Kidney (tissue), 14 donors: Measurements from ENCODE around the gene EIF4G1. TPM values are rescaled to one million over a fixed set of nuclear protein-coding genes. Genes with fewer than 3 reads are reported as not detected.

Experiments
- DNase-seq, 5 donors: peaks; one replicate each; pipeline ENCODE4 v3.0.0-alpha.2; 2013 to 2020
- FAIRE-seq: peaks from 2 replicates; lab custom pipeline; 2012; peaks lifted over from hg19 to GRCh38; lab: Jason Lieb, UNC
- H3K27ac ChIP-seq, 2 donors: one replicate each; pipeline ENCODE4 v1.7.0; 2013; ENCODE audit warnings: low read depth in 2 of 2, low read length in 2 of 2, inconsistent platforms in 1 of 2
- H3K27me3 ChIP-seq: one replicate; pipeline ENCODE4 v1.7.1; 2013; ENCODE audit warnings: low read length, inconsistent platforms; ENCODE audit not compliant: control insufficient read depth, insufficient read depth
- H3K36me3 ChIP-seq, 3 donors: one replicate each; pipeline versions ENCODE4 v1.7.0 to v1.7.1; 2013; ENCODE audit warnings: low read length in 3 of 3, control low read depth in 1 of 3, inconsistent platforms in 1 of 3; ENCODE audit not compliant: insufficient read depth in 3 of 3, control insufficient read depth in 2 of 3
- H3K4me1 ChIP-seq, 3 donors: one replicate each; pipeline versions ENCODE4 v1.7.0 to v1.7.1; 2013; ENCODE audit warnings: low read length in 3 of 3, inconsistent platforms in 1 of 3, low read depth in 1 of 3; ENCODE audit not compliant: control insufficient read depth in 2 of 3, insufficient read depth in 2 of 3
- H3K4me3 ChIP-seq, 3 donors: one replicate each; pipeline versions ENCODE4 v1.7.0 to v1.8.1; 2013; ENCODE audit warnings: low read length in 3 of 3, control low read depth in 1 of 3, inconsistent platforms in 1 of 3
- H3K9ac ChIP-seq, 3 donors: one replicate each; pipeline versions ENCODE4 v1.7.0 to v1.7.1; 2013; ENCODE audit warnings: low read length in 3 of 3, control low read depth in 1 of 3, inconsistent platforms in 1 of 3
- H3K9me3 ChIP-seq, 3 donors: one replicate each; pipeline versions ENCODE4 v1.7.0 to v1.7.1; 2013; ENCODE audit warnings: low read length in 3 of 3, control low read depth in 1 of 3, inconsistent platforms in 1 of 3; ENCODE audit not compliant: control insufficient read depth in 2 of 3, insufficient read depth in 1 of 3
- intact Hi-C: fragments of 100-400 bp; cut with DNase I; formaldehyde crosslinking; loops from one replicate; pipeline ENCODE4 v1.11.1; 2022
- polyA plus RNA-seq: library from polyadenylated mRNA; stranded (reverse); fragments of 350-450 nt; fragmentation: Illumina TruSeq; extraction: RNeasy Lipid Tissue Mini Kit (QIAGEN cat#74804); gene quantifications from one replicate; pipeline ENCODE4 v1.2.3, GENCODE V29; 2014; ENCODE audit warnings: low read depth, low replicate concordance; ENCODE audit not compliant: insufficient read depth
- total RNA-seq: library from RNA; stranded (reverse); fragmentation: NEBNext Ultra II Directional; extraction: Animal tissue kit (Norgen Biotek cat#: 25700); gene quantifications from one replicate; pipeline ENCODE4 v1.2.1, GENCODE V29; 2021
- TF ChIP-seq, protein P1 (sequence below): IDR thresholded peaks from 3 replicates; pipeline ENCODE4 v1.5.1; 2012; ENCODE audit warnings: mild to moderate bottlenecking, moderate library complexity, borderline replicate concordance; ENCODE audit not compliant: insufficient read depth; ENCODE audit errors: extremely low read depth
- donor health status: control.
- donor health status: control.
- donor health status: control.
- donor health status: control.
- donor health status: control.
- donor health status: DM: yes; HTN: yes; CAD: no.
- donor health status: Normal renal cell carcinoma (clear cell type).

The EIF4G1 gene
- total and polyA plus RNA-seq, 2 donors from 2014 or later = 118 to 327 TPM

DNA sequence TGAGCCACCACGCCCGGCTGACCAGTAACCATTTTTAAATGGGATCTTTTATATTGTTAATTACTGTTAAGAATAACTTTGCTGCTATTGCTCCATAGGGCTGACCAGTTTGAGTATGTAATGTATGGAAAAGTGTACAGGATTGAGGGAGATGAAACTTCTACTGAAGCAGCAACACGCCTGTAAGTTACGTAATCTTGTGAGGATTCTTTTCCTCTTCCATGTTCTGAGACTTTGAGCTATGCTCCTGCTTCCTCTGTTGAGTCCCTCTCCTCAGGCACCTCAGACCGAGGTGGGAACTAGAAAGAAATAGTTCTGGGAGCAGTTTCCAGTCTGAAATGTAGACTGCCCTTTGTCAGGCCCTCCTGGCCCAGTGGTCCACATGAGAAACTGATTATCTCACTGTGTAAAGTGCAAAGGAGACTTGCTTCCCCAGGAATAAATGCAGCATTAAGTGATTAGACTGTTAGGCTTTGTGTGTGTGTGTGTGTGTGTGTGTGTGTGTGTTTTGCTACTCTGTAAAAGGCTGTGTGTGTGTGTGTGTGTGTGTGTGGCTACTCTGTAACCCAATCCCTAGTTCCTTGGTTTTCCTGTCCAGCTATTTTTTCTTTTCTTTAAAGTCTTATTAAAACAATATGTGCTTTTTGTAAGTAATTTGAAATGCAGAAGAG lies 52.3 kb downstream of the EIF4G1 start:
- TF ChIP-seq, protein P1, sequence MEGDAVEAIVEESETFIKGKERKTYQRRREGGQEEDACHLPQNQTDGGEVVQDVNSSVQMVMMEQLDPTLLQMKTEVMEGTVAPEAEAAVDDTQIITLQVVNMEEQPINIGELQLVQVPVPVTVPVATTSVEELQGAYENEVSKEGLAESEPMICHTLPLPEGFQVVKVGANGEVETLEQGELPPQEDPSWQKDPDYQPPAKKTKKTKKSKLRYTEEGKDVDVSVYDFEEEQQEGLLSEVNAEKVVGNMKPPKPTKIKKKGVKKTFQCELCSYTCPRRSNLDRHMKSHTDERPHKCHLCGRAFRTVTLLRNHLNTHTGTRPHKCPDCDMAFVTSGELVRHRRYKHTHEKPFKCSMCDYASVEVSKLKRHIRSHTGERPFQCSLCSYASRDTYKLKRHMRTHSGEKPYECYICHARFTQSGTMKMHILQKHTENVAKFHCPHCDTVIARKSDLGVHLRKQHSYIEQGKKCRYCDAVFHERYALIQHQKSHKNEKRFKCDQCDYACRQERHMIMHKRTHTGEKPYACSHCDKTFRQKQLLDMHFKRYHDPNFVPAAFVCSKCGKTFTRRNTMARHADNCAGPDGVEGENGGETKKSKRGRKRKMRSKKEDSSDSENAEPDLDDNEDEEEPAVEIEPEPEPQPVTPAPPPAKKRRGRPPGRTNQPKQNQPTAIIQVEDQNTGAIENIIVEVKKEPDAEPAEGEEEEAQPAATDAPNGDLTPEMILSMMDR = no peak
- H3K36me3 ChIP-seq = peaks cover 7 to 34% (median 12%) of the 10 kb centered on the region in 3 donors
- DNase-seq (no peak), FAIRE-seq (no peak)
- no peak overlapping the region for H3K9ac ChIP-seq
- no peaks in the 10 kb centered on the region for H3K27me3 ChIP-seq
- intact Hi-C loops = no loop called here
- peaks cover 0 to 4% (median 3%) of the 10 kb centered on the region in 3 donors for H3K4me1 ChIP-seq
- no peak overlapping the region for H3K27ac ChIP-seq
- no peak overlapping the region for H3K4me3 ChIP-seq
- no peaks in the 10 kb centered on the region for H3K9me3 ChIP-seq

DNA sequence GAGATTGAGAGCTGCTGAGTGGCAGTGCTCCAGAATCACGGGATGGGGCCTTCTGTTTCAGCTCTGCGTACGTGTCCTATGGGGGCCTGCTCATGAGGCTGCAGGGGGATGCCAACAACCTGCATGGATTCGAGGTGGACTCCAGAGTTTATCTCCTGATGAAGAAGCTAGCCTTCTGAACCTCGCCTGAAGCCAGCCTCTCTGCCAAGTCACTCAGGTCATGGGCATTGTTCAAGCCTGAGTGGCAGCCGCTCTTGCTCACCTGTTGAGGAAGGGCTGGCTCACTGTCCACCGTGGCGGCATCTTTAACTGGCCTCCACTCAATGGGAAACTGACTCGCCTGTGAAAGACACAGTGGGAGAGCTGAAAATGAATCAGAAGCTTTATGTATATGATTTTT lies 53.7 kb downstream of the EIF4G1 start:
- Histone ChIP-seq H3K4me3 (no peak overlapping the region), H3K9me3 (no peaks in the 10 kb centered on the region), H3K36me3 (peaks cover 7 to 34% (median 12%) of the 10 kb centered on the region in 3 donors), H3K4me1 (peaks cover 0 to 4% (median 3%) of the 10 kb centered on the region in 3 donors), H3K9ac (no peak overlapping the region), H3K27ac (no peak overlapping the region), H3K27me3 (no peaks in the 10 kb centered on the region)
- TF ChIP-seq, protein P1 = no peak
- DNase-seq = no peak
- intact Hi-C loops = no loop called here
- FAIRE-seq = no peak

DNA sequence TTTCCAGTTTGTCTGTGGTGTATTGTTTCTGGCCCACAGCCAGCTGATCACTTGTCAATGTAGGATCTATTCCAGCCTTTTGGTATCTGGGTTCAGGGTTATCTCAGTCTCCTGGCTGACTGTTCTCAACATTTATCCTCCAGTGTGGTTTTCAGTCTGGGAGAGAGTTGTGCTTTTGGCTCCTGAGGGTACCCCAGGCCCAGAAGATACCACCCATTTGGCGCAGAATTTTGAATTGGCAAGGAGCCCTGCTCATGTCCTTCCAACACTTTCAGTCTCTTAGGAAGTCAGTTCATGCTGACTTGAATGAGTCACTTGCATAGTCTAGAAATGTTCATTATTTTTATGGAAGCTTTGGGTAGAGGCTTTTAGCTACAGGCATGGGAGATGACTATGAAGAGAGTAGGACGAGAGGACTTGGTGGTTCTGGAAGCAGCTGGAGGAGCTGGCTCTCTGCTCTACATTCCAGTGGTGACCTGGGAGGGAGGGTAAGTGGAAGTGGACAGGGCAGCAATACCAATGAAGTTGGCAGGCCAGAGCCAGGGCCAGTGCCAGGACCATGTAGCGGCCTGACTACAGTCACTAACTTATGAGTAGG lies 54.3 kb downstream of the EIF4G1 start:
- Histone ChIP-seq H3K9ac (no peak overlapping the region), H3K4me3 (no peak overlapping the region), H3K4me1 (peaks cover 0 to 4% (median 3%) of the 10 kb centered on the region in 3 donors), H3K9me3 (no peaks in the 10 kb centered on the region), H3K27me3 (no peaks in the 10 kb centered on the region), H3K27ac (no peak overlapping the region), H3K36me3 (peaks cover 7 to 34% (median 12%) of the 10 kb centered on the region in 3 donors)
- FAIRE-seq (no peak), DNase-seq (peak in 1 of 5 donors; percentile 4)
- intact Hi-C loops = no loop called here
- TF ChIP-seq, protein P1 = no peak
